COLO668 (cell line): Measurements from ENCODE around the gene MAGI2.
"Not testable (repeated sequence)": the region's sequence is repeated elsewhere in the genome, so short reads cannot be mapped to it uniquely, and the experiment has no call there.

ENCODE experiments used
- DNase-seq: peaks from one replicate; lab custom pipeline; 2025; ENCODE audit not compliant: unreplicated experiment; lab: John Stamatoyannopoulos, UW

MAGI2 gene

DNA sequence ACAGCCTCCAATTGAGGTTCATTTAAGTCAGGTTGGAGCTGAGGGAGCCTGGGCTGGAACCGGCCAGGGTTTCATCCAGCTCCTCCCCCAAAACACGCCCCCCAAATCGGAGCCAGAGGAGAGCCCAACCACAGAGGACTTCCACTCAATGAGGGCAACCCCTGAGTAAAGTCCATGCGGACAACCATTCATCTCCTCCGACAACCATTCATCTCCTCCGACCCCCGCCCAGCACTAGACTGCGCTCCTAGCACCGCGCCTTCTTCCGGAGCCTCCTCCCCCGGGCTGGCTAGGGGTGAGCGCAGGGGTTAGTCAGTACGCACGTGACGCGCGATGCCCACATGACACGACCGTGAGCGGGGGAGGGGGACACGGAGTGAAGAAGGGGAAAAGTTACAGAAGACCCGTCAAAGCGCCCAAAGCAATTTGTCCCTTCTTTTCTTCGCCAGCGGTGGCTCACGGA, 1.4 kb downstream of the MAGI2 start:
- peak; percentile 69 for DNase-seq

DNA sequence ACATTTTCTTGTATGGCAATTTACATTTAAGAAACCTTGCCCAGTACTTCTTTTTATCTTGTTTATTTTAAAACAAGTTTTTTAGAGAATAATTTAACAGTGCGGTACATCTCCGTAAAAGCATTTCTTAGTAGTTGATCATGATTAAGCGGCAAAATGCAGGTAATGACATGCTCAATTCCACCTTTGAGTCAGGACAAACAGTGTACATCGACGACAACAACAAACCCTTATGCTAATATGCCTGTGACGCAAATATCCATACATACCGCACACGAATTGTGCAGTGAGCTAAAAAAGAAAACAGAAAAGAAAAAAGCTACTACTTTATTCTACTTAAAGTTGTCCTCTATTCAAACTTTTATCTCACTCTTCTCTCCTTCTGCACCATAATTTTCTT, 1.9 kb downstream of the MAGI2 start:
- DNase-seq = no peak

DNA sequence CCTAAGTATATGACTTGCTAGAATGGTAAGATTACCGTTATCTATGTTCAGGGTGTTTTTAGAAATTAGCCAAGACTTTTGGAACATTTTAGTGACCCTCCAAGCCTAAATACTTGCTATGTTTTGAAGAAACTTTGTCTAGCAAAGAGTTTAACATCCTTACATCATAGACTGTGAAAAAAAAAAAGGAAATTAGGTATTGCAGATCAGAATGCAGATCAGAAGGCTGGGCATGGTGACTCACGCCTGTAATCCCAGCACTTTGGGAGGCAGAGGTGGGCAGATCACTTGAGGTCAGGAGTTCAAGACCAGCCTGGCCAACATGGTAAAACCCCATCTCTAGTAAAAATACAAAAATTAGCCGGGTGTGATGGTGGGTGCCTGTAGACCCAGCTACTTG, 10.7 kb downstream of the MAGI2 start:
- not testable (repeated sequence) for DNase-seq

DNA sequence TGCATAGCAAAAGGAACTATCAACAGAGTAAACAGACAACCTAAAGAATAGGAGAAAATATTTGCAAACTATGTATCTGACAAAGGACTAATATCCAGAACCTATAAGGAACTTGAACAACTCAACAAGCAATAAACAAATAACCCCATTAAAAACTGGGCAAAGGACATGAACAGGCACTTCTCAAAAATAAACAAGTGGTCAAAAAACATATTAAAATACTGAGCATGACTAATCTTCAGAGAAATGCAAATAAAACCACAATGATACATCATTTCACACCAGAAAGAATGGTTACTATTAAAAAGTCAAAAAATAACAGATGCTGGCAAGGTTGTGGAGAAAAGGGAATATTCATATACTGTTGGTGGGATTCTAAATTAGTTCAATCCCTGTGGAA, 17.1 kb downstream of the MAGI2 start:
- DNase-seq = no peak

DNA sequence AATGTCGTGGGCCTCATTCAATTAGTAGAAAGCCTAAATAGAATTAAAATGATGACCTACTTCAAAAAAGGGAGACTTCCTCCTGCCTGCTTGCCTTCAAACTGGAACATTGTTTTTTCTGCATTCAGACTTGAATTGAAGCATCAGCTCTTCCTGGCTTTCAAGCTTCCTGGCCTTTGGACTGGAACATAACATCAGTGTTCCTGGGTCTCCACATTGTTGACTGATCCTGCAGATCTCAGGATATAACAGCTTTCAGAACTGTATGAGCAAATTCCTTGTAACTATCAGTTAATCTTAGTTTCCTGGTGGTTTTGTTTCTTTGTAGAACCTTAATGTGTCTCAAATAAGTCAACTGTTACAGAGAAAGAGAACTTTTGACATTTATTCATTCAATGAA, 18.6 kb downstream of the MAGI2 start:
- DNase-seq = no peak

DNA sequence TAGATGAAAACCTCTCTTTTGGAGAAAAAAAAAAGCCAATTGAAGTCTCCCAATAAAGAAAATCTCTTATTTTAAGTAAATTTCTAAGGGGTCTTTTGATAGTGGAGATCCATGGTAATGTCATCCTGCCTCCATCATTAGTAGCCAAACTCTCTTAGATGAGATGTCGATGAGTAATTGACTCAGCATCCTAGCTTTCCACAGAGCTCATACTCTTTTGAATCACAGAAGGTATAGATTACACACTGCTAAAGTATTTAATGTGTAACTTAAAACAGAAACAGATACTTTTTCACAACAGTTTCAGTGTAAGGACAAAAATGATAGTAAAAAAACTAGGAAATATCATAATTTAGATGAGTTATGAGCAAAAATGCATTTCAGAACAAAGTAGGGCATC, 19.4 kb downstream of the MAGI2 start:
- no peak for DNase-seq

DNA sequence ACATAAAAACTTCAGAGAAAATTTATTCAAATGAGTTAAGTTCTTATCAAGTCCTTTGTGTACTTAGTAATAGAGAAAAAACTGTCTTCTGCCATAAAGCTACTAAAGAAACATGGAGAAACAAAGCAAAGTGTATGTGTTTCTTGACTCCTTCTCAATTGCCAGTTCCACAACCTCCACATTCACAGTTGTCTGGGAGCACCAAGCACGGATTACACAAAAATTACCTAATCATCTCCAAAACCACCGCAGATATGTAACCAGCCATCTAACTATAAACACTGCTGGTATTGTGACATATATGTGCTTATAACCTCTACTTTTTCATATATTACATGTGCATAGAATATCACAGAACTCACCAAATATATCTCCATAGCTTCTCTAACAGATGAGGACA, 23.1 kb downstream of the MAGI2 start:
- DNase-seq = no peak

DNA sequence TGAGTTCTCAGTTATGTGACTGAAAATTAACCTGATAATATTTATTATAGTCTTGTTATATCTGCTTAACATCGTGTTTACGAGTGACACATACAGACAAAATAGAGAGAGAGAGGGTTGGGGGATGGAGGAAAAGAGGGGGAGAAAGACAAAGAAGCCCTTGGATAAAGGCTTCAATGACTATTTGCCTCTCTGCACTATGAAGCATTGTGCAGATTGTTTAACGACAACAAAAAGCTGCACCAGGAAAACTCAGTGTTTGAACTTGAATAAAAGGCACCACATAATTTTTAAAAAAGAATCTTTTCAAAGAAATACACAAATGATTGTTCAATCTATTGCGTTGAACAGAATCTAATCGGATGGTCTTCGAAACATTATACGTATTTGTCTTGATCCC, 27.8 kb downstream of the MAGI2 start:
- no peak for DNase-seq

DNA sequence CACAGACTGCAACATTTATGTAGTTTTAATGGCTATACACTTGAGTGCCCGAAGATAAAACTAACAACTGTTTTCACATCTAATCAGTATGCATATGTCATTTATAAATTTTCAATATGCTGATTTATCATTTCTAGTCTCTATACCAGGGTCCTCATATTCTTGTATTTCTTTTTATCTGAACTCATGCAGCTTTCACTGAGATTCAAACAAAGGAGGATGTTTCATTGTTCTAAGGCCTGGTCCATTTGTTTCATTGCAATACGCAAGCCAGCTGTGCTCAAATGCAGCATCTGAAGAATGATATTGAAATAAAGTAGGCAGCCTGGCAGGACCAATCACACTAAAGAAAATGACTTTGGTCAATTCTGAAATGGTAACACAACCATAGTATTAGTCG, 31.7 kb downstream of the MAGI2 start:
- no peak for DNase-seq

DNA sequence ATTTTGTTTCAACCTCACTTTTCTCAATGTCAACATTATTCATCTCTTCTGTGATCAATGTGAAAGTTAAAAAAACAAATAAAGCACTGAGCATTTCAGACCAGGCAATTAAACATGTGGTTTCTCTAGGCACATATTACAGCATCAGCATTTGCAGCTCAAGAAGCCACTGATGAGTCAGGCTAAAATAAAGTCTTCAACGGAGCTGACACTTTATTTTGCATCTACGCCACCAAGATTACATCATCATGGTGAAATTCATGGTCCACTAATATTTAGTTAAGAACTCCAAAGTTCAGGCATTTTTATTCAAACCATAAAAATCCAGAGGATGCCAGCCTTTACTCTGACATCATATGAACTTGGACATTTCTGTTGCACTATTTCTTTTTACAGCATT, 33.0 kb downstream of the MAGI2 start:
- no peak for DNase-seq

DNA sequence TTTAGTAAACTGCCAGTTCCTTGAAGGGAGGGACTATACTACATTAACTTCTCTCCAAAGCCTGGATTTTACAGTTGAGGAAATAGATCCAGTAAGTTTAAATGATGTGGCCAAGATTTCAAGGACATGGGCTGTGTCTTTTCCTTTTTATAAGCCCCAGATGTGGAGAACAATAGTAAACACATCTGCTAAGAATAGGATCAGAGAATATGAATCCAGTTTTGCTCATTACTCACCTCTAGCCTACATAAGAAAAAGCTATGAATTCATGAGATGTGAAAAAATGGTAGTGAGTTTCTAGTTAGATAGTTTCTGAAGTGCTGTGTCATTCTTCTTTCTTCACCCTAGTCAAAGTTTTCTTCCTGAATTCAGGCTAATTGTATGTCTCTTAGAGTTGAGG, 38.6 kb downstream of the MAGI2 start:
- DNase-seq = no peak

DNA sequence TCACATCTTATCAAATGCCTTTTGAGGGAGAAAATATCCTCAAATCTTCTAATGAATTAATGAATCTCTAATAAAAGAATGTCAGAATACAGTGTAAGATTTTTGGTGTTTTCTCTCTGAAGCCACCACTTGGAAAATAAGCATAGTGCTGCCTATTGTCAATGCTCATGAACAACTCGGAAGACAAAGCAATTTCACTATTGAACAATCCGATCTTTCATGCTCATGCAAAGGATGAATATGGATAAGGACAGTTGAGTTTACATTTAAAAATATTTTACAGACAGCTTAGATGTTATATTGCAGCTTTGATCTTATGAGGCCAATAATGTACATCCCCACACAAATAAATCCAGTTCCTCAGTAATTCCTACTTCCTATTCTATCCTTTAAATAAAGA, 40.6 kb downstream of the MAGI2 start:
- DNase-seq = no peak

DNA sequence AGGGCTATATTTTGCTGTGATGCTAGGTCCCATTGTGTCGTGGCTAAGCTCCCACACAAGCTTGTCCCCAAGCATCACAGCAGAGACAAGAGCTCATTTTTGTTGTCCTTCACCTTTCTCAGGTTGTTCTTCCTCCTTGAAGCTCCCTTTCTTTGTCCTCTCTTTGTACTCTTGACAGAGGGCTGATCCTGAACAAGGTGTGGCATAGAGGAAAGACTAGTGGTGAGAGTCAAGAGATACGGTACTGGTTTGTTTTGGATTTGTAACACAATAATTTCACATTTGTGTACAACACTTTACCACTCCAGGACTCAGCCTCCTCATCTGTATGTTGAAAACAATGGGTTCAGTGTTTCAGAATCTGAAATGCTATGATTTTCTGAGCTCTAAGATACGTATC, 41.0 kb downstream of the MAGI2 start:
- no peak for DNase-seq

DNA sequence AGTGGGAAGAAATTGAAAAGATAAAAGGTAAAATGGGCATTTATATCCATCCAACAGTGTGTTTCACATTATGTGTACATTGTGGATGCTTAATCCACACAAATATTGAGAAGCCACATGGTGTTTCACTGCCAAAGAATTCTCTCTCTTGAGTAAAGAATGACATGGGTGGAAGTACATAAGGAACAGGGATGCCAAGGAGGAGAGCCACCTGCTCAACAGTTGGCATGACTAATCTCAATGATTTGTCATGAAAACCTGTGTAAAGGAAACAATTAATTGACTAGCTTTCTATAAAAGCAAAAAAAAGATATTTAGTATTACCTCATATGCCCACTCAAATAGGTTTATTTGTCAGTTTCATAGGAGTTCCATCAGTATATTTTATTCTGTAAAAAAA, 43.1 kb downstream of the MAGI2 start:
- DNase-seq = no peak

DNA sequence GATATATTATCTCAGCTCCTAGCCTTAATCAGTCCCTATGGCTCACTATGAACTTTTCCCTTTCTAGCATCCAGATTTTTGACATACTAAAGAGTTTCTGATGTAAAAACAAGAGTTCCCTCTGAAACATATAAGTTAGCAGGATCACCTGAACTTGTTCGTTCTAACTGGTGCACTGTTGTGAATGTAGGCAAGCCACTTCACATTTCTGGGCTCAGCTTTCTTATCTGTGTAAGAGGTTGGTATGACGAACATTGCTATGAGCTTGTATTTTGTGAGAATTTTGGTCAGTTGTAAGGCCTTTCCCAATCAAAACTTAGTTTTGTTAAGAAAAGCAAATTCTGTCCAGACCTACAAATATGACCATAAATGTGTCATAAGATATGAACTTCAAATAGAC, 46.1 kb downstream of the MAGI2 start:
- no peak for DNase-seq

DNA sequence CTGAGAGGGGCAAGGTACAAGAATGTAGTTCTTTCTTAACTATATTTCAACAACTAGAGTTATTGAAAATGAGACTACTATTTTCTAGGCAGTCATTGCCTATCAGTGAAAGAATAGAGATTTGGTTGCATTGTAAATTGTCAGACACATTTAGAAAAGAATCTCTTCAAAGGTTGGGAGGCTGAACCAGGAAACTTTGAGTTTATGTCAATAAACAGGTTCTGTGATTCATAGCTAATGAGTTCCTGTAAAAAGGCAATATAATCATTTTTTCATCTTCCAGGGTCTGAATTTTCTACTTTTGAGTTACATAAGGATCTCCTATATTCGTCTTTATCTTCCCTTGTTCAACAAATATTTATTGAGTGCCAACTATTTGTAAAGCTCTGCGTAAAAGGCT, 47.1 kb downstream of the MAGI2 start:
- DNase-seq = no peak

DNA sequence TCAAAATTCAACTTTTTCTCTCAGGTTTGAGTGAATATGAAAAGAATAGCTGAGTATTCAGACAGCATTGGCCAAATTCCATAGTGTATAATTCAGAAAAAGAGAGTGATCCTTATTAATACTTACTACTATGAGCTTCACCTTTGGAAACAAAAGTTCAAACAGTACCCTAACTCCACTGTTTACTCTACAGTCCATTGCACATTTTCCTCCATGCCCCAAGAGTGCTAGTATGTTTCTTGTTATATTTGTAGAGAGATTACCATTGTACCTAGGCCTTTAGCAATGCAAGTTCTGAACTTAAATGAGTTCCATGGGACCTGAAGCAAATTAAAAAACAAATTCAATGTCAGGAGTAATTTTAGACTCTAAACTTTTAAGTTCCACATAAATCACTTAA, 48.1 kb downstream of the MAGI2 start:
- DNase-seq = no peak

DNA sequence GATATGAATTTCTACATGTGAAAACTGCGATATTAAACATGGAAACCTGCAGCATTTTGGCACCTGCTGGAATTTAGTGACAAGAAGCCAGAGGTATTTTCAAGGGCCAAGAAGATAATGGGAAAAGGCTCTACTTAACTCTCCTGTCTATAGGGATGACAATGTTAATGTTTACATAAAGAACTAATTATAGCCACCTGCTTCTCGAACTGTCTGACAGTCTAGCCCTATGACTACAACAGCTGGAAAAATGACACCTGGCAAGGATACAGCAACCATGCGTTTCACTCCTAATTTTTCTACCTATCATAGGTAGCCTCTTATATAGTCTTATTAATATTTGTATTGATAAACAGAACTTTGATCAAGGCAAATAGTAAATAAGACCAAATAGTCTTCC, 49.6 kb downstream of the MAGI2 start:
- peak; percentile 26 for DNase-seq

DNA sequence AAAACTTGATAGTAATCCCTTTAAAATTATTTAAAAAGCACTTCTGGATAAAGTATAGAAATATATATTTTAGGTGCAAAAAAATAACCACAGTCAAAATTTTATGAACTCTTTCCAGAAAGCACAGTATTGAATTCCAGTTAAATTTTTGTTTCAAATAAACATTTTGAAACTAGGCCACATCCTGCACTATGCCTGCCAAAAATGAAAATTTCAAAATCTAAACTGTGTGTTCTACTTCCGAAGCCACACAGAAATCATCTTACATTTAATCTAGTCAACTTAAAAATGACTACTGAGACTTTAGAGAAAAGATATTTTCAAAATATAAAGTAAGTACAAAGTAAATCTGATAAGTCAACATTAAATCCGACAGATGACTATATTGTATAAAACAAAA, 50.0 kb downstream of the MAGI2 start:
- no peak for DNase-seq

DNA sequence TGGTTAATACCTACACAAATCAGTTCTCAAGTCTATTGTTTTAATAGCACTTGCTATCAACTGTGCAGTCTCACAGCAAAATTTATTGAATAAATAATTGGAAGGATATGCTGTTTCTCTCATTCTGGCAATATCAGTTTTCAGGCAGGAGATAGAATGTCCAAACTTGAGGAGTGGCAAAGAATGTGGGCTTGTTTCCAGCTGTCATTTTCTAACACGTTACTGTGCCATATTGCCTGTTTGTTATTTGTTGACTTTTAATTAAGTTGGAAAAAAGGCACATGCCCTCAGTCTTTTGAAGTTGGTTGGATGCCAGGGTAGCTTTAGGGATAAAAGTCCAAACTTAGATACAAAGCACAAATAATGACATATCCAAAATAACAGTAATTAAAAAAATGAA, 52.2 kb downstream of the MAGI2 start:
- DNase-seq = no peak

DNA sequence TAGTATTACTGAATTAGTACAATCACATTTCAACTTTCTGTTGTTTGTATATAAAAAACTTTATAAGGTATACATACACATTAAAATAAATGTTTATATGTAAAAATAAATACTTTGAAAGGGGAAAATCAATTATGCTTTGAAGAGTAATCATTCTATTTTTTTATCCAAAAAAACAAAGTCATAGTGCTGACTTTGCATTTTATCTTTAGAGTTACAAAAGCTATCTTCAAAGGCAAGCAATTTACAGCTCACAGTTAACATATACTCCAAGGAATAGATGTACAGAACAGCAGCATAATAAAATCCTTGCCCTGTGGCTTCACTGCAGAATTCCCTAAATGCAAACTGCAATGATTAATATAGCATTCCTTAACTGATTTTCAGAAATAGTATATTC, 53.2 kb downstream of the MAGI2 start:
- no peak for DNase-seq

DNA sequence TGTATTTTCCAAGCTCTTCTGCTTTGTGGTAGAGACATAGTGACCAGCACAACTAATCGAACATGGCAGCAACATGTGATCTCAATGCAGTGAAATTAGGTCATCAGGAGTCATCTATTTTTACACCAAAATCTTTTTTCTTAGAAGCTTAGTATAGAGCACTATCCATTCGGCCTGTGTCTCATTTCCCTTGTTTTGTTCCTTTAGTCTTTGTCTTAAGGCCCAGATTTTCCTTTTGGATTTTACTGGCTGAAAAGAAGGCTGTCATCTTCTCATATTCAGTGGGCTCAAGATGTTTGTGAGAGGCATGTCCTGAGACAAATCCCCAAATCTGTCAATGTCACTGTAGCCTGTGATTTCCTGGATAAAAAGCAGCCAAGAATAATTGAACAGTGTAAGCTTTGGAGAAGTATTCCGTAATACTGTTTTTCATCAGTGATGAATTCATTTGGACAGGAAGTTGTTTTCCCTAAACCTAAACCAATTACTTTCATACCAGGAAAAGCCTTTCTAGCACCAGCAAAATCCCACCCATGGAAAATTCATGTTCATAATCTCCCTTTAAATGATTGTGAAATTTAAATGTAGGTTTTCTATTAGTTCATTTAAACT, 55.2 kb downstream of the MAGI2 start:
- DNase-seq = no peak

DNA sequence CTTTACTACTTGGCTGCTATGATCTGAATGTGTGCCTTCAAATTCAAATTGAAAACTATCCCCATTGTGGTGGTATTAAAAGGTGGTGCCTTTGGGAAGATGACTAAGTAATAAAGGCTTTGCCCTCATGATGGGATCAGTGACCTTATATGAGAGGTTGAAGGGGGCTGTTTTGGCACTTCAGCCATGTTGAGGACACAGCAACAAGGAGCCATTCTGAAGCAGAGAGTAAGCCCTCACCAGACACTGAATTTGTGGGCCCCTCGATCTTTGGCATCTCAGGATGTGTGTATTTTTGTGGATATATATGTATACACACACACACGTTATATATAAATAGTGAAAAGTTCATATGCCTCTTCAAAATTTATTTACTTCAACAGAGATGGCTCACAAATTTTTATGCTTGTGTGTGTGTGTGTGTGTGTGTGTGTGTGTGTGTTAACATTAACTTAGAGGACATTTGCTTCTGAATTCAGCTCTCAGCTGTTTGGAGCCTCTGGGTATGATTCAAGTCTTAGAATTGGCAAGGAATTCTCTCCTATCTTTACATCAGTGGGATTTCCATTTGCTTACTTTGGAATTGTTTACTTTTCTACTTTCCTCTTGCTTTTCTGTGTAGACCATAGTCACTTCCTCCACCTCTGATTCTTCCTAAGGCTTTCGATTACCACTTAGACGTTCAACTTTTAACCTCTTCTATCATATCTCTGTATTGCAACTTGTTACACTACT, 66.6 kb downstream of the MAGI2 start:
- no peak for DNase-seq
